K562 (cell line): Measurements from ENCODE around the gene CWC22. TPM values are rescaled to one million over a fixed set of nuclear protein-coding genes. Genes with fewer than 3 reads are reported as not detected.

Experiments
- ATAC-seq: fragments of 200-7000 bp; cut with Tn5 transposase; 3 replicates; pipeline ENCODE4 v1.9.1; 2020; ENCODE audit warnings: moderate library complexity
- BruUV-seq: library from RNA; stranded (reverse); fragments of 400-500 nt; replicated peaks from 2 replicates; lab custom pipeline; 2021; lab: Mats Ljungman, UMichigan
- CTCF ChIA-PET: fragments of 300-600 bp; formaldehyde crosslinking; extraction: SDS; loops from one replicate; lab custom pipeline; 2021; ENCODE audit warnings: low intra/inter-chr PET ratio; lab: Yijun Ruan, JAX
- POLR2A ChIA-PET: fragments of 300-600, 350-650 bp; sonication (Branson Sonifier 250); formaldehyde crosslinking; extraction: SDS; loops from one replicate; lab custom pipeline; 2021; ENCODE audit warnings: antibody characterized with exemption, inconsistent platforms; lab: Yijun Ruan, JAX
- DNase-seq, 4 experiments: peaks; one replicate each; pipeline versions ENCODE4 v3.0.0 to v3.0.0-alpha.2; 2011 to 2018; ENCODE audit warnings: low spot score in 3 of 4, mixed read lengths in 3 of 4; ENCODE audit errors: extremely low read depth in 1 of 4
- FAIRE-seq: peaks from 2 replicates; lab custom pipeline; 2011; peaks lifted over from hg19 to GRCh38; lab: Jason Lieb, UNC
- H2AFZ ChIP-seq: 2 replicates; pipeline ENCODE4 v1.6.0; 2011; ENCODE audit warnings: low read depth, low read length, control low read depth, inconsistent platforms
- H3K27ac ChIP-seq: fragments of 200-600 bp; 3 replicates; pipeline ENCODE4 v1.8.0; 2011; ENCODE audit warnings: low read depth, mild to moderate bottlenecking, control low read depth, inconsistent platforms, low read length, moderate library complexity, mixed read lengths; ENCODE audit errors: extremely low read depth
- H3K27me3 ChIP-seq, 2 experiments: fragments of 300-600 bp in 1 of 2; 2 replicates in 1 of 2; 3 replicates in 1 of 2; pipeline versions ENCODE4 v1.6.0 to v1.8.0; 2011; ENCODE audit warnings: inconsistent platforms in 2 of 2, low read length in 2 of 2, mild to moderate bottlenecking in 1 of 2, mixed read lengths in 1 of 2, moderate library complexity in 1 of 2; ENCODE audit not compliant: control insufficient read depth in 2 of 2, insufficient read depth in 2 of 2
- H3K36me3 ChIP-seq: fragments of 300-600 bp; 3 replicates; pipeline ENCODE4 v1.8.0; 2011; ENCODE audit warnings: mild to moderate bottlenecking, low read length, inconsistent platforms; ENCODE audit not compliant: control insufficient read depth, insufficient read depth
- H3K4me1 ChIP-seq, 2 experiments: fragments of 200-600 bp in 1 of 2; replicated peaks in 1 of 2; 2 replicates in 1 of 2; 3 replicates in 1 of 2; pipeline versions ENCODE4 v1.5.1 to v1.8.0; 2011; ENCODE audit warnings: inconsistent platforms in 2 of 2, low read length in 2 of 2, mild to moderate bottlenecking in 1 of 2, mixed read lengths in 1 of 2, moderate library complexity in 1 of 2; ENCODE audit not compliant: control insufficient read depth in 2 of 2, insufficient read depth in 2 of 2
- H3K4me2 ChIP-seq: 2 replicates; pipeline ENCODE4 v1.6.1; 2011; ENCODE audit warnings: low read length, control low read depth, inconsistent platforms, mixed read lengths; ENCODE audit not compliant: insufficient read depth
- H3K4me3 ChIP-seq: fragments of 200-600 bp; sonication (generic), shearing (Covaris generic); 2 replicates; pipeline ENCODE4 v1.5.1; 2016; ENCODE audit warnings: control low read depth, inconsistent platforms
- H3K79me2 ChIP-seq: fragments of 200-600 bp; 3 replicates; pipeline ENCODE4 v1.8.0; 2011; ENCODE audit warnings: low read length, inconsistent platforms; ENCODE audit not compliant: control insufficient read depth, insufficient read depth
- H3K9ac ChIP-seq, 2 experiments: 2 replicates each; pipeline versions ENCODE4 v1.6.0 to v1.6.1; 2011; ENCODE audit warnings: low read depth in 2 of 2, low read length in 2 of 2, control low read depth in 1 of 2, inconsistent platforms in 1 of 2, mild to moderate bottlenecking in 1 of 2, mixed read lengths in 1 of 2; ENCODE audit not compliant: insufficient read depth in 1 of 2
- H3K9me1 ChIP-seq: one replicate; pipeline ENCODE4 v1.6.0; 2011; ENCODE audit warnings: inconsistent platforms, mild to moderate bottlenecking, low read length, moderate library complexity; ENCODE audit not compliant: control insufficient read depth, insufficient read depth
- H3K9me3 ChIP-seq: replicated peaks from 2 replicates; pipeline ENCODE4 v1.5.1; 2011; ENCODE audit warnings: low read depth, low read length, inconsistent platforms; ENCODE audit not compliant: control insufficient read depth, insufficient read depth
- H4K20me1 ChIP-seq: replicated peaks from 2 replicates; pipeline ENCODE4 v1.6.1; 2011; ENCODE audit warnings: low read length, inconsistent platforms, mixed read lengths; ENCODE audit not compliant: control insufficient read depth, insufficient read depth
- PHTF2 ChIP-seq: fragments of 250-450 bp; sonication (Bioruptor Pico); IDR thresholded peaks from 2 replicates; pipeline ENCODE4 v1.5.0; 2021; ENCODE audit warnings: mild to moderate bottlenecking
- PRMT5 ChIP-seq: sonication (generic); formaldehyde crosslinking; IDR thresholded peaks from 2 replicates; pipeline ENCODE4 v1.5.0; 2020; ENCODE audit warnings: missing genetic modification reagents
- PTTG1 ChIP-seq: fragments of 450-650 bp; IDR thresholded peaks from 2 replicates; pipeline ENCODE4 v1.6.1; 2016; ENCODE audit warnings: low read depth, mild to moderate bottlenecking, missing genetic modification characterization, missing compliant biosample characterization
- RBM17 ChIP-seq: fragments of 200-400 bp; formaldehyde crosslinking; IDR thresholded peaks from 2 replicates; pipeline ENCODE4 v1.6.1; 2017; ENCODE audit warnings: low read depth, mild to moderate bottlenecking, low read length, borderline replicate concordance
- TCF3 ChIP-seq: sonication (generic); formaldehyde crosslinking; IDR thresholded peaks from 2 replicates; pipeline ENCODE4 v1.4.0; 2020; ENCODE audit warnings: mild to moderate bottlenecking, missing genetic modification reagents
- YY1 ChIP-seq, 3 experiments: IDR thresholded peaks; 2 replicates each; pipeline ENCODE4 v1.6.1; 2011; ENCODE audit warnings: low read length in 2 of 3, mild to moderate bottlenecking in 2 of 3, moderate library complexity in 2 of 3, borderline replicate concordance in 1 of 3, control low read depth in 1 of 3, low read depth in 1 of 3; ENCODE audit not compliant: insufficient read depth in 3 of 3, insufficient replicate concordance in 2 of 3, control insufficient read depth in 1 of 3, insufficient read length in 1 of 3; ENCODE audit errors: extremely low read depth in 1 of 3
- WGBS: fragments of 100-300 bp; shearing (Covaris generic); methylation state at CpG from one replicate; pipeline ENCODE4 v1.1.6; 2016; ENCODE audit warnings: low coverage, mixed read lengths; ENCODE audit not compliant: insufficient coverage; ENCODE audit errors: missing lambda C conversion rate; 5-methylcytosine and 5-hydroxymethylcytosine counted together
- in situ Hi-C: fragments of 300-500 bp; cut with MboI; formaldehyde crosslinking; loops from 4 replicates; pipeline ENCODE4 v1.15.0; 2018; ENCODE audit warnings: inconsistent platforms, mixed read lengths
- intact Hi-C: fragments of 100-400 bp; cut with micrococcal nuclease; formaldehyde crosslinking; loops from 2 replicates; pipeline ENCODE4 v1.14.2; 2022
- polyA plus RNA-seq, 8 experiments: library from polyadenylated mRNA; depleted of rRNA in 4 of 8; stranded (reverse) in 5 of 8; unstranded in 3 of 8; fragments of >200 nt; fragmentation: Nextera tagmentation in 2 of 8; fragmentation: Illumina TruSeq in 1 of 8; extraction: Ambion mirVana in 2 of 8; extraction: Trizol in 1 of 8; gene quantifications; 2 replicates each; pipeline versions ENCODE4 v1.2.1 to v1.2.3, GENCODE V29; 2011 to 2014; ENCODE audit warnings: inconsistent platforms in 1 of 8, missing spikeins in 1 of 8
- total RNA-seq, 7 experiments: library from RNA; depleted of rRNA in 6 of 7; stranded (reverse); fragments of >200 nt in 6 of 7; fragmentation: Illumina TruSeq in 2 of 7; extraction: Trizol in 2 of 7; gene quantifications; 2 replicates each; pipeline versions ENCODE4 v1.2.1 to v1.2.3, GENCODE V29; 2011 to 2021; ENCODE audit warnings: low replicate concordance in 1 of 7
- TF ChIP-seq, protein P1 (sequence below): sonication (generic); formaldehyde crosslinking; IDR thresholded peaks from 2 replicates; pipeline ENCODE4 v1.8.0; 2022; ENCODE audit warnings: mild to moderate bottlenecking, low read depth, missing genetic modification reagents
- TF ChIP-seq, protein P2 (sequence below), 2 experiments: fragments of 450-650 bp in 1 of 2; sonication (generic) in 1 of 2; formaldehyde crosslinking; conservative IDR thresholded peaks; 2 replicates each; pipeline versions ENCODE4 v1.4.0 to v1.8.1; 2020 to 2022; ENCODE audit warnings: mild to moderate bottlenecking in 1 of 2, missing genetic modification reagents in 1 of 2

The CWC22 gene
- total and polyA plus RNA-seq, 9 of the 15 experiments (the other 6 are each of a cell fraction or from before 2014, with no cell fraction given), result 14.5 to 54.2 (median 36.7) TPM

DNA sequence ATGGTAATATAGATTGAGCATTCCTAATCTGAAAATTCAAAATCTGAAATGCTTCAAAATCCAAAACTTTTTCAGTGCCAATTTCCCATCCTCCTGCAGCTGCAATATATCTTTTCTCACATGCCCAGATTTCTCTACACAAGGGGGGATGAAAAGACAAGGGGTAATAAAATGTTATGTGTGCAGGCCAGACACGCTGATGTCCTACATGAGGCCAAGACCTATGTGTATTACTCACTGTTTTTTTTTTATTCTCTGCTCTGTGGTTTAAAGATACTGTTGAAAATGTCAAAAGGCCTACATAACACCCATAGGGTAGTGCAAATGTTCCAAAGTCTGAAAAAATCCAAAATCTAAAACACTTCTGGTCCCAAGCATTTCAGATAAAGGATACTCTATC, 41.2 kb upstream of the CWC22 start:
- ATAC-seq (no peak), DNase-seq (no peak), FAIRE-seq (no peak)
- H4K20me1 ChIP-seq, result no peaks in the 10 kb centered on the region
- ChIA-PET POLR2A (no interaction called here), CTCF (no interaction called here)
- H3K4me1 ChIP-seq, result no peaks in the 10 kb centered on the region
- no peak overlapping the region for H3K4me2 ChIP-seq
- BruUV-seq, result no TSS peak
- no peaks in the 10 kb centered on the region for H3K27me3 ChIP-seq
- no peaks in the 10 kb centered on the region for H3K9me1 ChIP-seq
- H3K36me3 ChIP-seq, result no peaks in the 10 kb centered on the region
- 0% methylated on average over 1 of the region's 1 CpG for WGBS
- no peak overlapping the region for H3K27ac ChIP-seq
- H3K9me3 ChIP-seq, result no peaks in the 10 kb centered on the region
- in situ Hi-C loops (no loop called here), intact Hi-C loops (no loop called here)
- H2AFZ ChIP-seq, result no peak overlapping the region
- no peak overlapping the region for H3K4me3 ChIP-seq
- no peaks in the 10 kb centered on the region for H3K79me2 ChIP-seq
- no peak overlapping the region for H3K9ac ChIP-seq
- TF ChIP-seq PRMT5, result no peak
- TF ChIP-seq TCF3 (CRISPR knock-in tag), result no peak
- no peak for TF ChIP-seq PHTF2
- TF ChIP-seq, protein P1, sequence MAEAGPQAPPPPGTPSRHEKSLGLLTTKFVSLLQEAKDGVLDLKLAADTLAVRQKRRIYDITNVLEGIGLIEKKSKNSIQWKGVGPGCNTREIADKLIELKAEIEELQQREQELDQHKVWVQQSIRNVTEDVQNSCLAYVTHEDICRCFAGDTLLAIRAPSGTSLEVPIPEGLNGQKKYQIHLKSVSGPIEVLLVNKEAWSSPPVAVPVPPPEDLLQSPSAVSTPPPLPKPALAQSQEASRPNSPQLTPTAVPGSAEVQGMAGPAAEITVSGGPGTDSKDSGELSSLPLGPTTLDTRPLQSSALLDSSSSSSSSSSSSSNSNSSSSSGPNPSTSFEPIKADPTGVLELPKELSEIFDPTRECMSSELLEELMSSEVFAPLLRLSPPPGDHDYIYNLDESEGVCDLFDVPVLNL, result no peak
- no peak for TF ChIP-seq PTTG1
- TF ChIP-seq, protein P2, sequence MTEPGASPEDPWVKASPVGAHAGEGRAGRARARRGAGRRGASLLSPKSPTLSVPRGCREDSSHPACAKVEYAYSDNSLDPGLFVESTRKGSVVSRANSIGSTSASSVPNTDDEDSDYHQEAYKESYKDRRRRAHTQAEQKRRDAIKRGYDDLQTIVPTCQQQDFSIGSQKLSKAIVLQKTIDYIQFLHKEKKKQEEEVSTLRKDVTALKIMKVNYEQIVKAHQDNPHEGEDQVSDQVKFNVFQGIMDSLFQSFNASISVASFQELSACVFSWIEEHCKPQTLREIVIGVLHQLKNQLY (CRISPR knock-in tag; conservative IDR thresholded peaks at IDR 0.05), result no peak
- TF ChIP-seq RBM17, result no peak
- no peak for TF ChIP-seq YY1 (IDR thresholded peaks at IDR 0.05; ENCODE audit: borderline replicate concordance in 1 of 3, control insufficient read depth in 1 of 3, extremely low read depth in 1 of 3, insufficient read depth in 3 of 3, insufficient read length in 1 of 3, insufficient replicate concordance in 2 of 3, low read depth in 1 of 3, low read length in 2 of 3)
